HG02884 (cell line): ENCODE results near the gene MNT.

ENCODE experiments used
- ATAC-seq: cut with Tn5 transposase; IDR thresholded peaks from one replicate; pipeline ENCODE4 v1.9.1; 2021; ENCODE audit warnings: mild to moderate bottlenecking, moderate library complexity; ENCODE audit not compliant: unreplicated experiment

MNT gene

DNA sequence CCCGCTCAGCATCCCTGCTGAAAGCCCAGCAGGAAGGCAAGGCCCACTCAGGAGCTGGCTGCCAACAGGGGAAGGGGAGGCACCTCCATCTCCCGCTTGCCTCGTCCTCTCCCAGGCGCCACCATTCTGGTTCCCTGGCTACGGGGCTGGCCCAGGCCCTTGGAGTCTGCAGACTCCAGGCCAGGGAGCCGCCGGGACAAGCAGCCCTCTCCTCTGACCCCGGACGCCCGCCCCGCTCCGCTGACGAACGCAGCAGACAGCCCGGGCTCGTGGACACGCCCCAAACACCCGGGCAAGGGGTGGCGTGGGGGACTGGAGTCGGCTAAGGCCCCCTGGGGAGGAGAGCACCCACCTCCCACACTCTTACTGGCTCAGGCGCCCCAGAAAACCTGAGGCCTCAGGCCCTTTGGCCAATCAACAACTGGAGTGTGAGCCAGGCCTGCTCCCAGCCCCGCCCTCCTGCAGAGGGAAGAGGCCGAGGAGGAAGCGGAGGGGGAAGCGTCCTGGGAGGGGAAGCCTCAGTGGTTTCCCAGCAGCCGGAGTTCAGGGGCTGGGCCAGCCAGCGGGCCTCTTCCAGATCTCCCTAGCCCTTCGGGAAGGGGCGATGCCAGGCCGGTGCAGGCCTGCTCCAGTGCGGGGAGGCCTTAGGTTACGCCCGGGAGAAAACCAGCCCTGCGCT lies 4.2 kb downstream of the MNT start:
- no peak for ATAC-seq

DNA sequence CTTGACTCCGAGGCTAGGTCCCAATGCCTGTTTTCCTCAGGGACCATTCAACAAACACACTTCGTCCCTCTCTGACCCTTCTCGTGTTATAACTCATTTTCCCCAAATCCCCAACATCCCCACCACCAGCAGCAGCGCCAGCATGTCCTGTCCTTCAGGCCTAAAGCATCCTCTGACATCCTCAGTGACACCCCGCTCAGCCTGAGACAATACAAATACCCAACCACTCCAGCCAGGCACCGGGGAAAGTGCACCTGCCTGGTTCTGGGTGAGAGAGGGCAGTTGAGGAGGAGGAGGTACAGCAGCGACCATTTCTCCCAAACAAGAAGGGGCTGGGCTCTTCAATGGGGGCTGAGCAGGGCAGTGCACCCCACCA lies 4.7 kb downstream of the MNT start:
- ATAC-seq = no peak

DNA sequence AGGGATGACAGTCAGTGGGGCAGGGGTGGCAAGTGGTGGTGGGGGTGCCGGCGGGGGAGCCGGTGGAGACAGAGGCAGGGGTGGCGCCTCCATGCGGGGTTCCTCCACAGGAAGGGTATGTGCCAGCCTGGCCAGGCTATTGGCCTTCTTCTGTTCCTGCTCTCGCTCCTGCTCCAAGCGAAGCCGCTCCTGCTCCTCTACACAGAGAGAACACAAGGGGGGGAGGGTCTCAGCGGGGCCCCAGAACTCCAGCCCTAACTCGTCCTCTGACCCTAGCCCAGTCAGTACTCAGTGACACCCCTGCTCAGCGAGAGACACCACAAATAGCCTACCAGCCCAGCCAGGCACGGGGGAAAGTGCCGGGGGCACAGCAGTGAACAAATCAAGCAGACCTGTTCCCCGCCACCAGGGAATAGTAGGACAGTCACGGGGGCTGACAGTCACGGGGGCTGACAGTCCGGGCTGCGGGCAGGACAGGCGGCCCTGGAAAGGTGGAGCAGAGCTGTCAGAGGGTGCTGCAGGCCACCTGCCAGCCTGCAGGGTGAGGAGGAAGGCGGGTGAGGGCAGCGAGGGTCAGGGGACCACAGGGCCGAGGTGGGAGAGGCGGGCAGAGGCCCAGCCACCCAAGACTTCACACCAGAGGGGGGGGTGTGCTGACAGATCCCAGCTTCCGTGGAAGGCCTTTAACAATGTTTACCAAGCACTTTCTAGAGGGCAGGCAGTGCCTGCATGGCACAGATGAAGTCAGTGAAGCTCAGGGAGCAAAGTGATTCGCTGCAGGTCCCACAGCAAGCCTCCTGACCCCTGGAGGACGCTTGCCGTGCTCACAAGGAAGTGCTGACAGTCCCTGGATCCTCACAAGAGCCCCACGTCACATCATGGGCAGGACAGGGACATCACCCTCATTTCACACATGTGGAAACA lies 5.3 kb downstream of the MNT start:
- no peak for ATAC-seq

DNA sequence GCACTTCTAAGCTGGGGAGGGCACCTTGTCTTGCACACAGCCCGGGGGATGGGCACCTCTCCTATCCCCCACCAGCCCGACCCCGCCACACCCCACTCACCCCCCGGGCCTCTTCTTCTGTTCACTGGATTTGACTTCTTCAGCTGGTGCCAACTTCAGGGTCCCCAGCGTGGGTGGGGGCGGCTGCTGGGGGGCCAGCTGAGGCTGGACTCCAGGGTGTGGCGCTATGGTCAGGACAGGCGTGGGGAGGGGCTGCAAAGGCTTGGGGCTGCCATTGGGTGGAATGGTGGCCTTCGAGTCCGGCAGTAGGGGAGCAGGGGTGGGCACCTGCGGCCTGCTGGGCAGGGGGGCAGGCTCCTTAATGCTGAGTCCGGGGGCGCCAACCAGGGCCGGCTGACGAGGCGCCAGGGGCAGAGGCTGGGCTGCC lies 6.1 kb downstream of the MNT start:
- ATAC-seq = no peak

DNA sequence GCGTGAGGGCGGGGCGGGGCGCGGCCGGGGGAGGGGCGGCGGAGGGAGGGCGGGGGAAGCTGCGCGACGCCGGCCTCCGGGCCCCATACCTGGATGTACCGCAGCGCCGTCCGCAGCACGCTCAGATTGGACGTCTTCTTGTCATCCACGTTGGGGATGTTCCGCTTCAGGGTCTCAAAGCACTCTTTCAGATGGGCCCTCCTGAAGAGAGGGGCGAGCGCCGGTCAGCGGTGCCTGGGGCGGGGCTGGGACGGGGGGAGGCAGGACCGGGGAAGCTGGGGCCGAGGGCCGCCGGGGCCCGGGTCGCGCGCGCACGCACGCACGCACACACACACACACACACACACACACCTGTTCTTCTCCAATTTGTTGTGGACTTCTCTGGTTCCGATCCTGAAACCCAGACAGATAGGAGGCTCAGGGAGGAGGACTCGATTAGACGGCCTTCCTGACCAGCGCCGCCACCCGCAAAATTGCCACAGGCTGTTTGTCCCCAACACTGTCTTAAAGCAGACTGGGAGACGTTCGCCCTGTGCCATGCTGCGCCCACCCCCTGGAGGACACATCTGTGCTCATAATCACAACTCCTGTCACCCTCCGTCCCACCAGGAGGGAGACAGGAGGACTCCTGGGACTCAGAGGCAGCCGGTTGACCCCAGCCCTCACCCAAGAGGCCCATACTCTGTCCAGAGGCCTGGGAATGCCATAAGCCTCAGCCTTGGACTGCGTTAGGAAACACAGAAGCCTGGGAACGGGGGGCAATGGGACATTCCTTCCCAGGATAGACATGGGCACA lies 6.7 kb downstream of the MNT start:
- no peak for ATAC-seq

DNA sequence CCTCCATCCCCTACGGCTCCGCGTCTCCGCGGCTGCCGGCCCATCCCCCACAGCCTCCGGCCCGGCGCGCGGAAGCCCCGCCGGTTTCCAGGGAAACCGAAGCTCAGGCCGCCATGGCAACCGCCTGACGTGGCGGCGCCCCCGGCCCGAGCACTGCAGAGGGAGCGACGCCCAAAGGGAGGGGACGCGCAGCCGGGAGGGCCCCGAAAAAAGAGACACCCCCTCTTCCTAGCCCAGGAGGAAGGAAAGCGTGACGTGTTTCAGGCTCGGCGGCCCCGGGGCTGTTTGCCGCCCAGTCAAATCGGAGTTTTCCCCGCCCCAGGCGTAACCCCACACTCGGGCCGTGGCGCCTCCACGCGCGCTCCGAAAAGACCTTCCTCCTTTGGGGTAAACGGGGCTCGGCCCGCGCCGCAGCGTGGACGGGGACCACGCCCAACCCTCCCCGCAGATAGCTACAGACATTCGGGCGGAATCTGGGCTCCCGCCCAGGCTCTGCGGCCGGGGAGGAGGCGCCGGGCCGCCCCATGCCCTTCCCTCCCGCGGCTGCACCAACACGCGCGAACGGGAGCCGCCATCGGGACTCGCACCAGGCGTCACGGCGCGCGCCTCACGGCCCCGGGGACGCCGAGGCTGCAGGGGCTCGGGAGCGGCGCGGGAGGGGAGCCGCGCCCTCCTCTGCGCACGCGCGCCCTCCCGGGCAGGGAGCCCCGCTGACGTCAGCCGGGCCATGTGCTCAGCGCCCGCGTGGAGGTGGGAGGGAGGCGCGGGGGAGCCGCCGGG lies 7.5 kb downstream of the MNT start:
- peak; percentile 28 for ATAC-seq

DNA sequence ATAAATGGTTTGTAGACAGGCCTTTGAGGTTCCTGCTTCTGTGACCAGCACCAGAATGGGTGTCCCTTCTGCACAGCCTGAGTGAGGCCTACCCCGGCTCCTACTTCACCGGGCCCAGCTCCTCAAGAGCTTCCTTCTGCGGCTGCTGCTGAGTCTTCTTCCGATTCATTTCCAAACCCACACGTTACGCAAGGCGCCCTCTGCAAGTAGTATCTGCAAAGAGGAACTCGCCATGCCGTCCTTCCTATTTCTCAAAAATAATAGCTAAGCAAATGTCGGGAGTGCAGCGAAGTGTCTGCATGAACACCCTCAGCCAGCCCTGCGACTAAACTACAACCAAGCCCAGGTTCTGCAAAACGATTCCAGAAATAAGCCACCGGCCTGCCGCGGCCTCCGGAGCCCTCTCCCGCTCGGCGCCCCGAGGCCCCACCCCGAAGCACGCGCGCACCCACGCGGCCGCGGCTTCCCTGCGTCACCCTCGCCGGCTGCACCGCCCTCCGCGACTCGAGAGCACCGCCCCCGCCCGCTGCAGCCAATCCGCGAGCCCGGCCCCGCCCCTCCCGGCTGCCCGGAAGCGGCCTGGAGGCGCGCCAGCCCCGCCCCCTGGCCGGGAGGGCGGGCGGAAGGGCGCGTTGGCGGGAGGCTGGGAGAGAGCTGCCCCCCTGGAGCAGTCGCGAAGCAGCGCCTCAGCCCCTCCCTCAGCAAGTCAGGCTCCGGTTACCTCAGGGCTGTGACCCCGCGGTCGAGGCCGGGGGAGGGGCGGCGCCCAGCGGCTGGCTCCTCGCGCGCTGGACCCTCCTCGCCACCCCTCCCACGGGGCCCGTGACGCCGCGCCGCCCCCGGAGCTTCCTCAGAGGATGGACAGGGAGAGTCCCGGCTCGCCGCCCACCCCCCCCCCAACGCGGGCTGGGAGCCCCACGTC lies 8.3 kb downstream of the MNT start:
- ATAC-seq = peak; percentile 45

DNA sequence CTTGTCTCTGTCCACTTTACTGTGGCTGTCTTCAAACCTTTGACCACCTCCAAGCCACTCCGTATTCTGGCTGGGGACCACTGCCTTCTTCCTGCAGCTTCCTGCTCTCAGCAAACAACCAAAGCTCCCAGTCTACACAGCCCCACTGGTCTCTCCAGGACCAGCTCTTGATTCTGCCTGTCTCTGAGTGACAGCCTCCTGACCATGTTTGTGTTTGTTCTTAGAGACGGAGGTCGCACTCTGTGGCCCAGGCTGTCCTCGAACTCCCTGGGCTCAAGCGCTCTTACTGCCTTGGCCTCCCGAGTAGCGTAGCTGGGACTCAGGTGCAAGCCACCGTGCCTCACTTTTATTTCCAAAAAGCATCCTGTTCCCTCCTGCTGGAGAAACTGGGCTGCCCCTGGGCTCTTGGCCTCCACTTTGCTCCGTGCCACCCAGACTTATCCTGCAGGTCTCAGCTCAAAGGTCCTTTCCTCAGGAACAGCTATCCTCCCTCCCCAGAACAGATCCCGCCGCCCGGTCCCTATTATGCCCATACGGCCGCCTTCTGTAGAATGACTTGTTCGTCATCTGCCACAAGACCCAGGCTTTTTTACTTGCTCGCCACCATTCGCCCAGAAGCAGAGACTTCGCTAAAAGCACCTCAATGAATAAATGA lies 9.1 kb downstream of the MNT start:
- no peak for ATAC-seq

DNA sequence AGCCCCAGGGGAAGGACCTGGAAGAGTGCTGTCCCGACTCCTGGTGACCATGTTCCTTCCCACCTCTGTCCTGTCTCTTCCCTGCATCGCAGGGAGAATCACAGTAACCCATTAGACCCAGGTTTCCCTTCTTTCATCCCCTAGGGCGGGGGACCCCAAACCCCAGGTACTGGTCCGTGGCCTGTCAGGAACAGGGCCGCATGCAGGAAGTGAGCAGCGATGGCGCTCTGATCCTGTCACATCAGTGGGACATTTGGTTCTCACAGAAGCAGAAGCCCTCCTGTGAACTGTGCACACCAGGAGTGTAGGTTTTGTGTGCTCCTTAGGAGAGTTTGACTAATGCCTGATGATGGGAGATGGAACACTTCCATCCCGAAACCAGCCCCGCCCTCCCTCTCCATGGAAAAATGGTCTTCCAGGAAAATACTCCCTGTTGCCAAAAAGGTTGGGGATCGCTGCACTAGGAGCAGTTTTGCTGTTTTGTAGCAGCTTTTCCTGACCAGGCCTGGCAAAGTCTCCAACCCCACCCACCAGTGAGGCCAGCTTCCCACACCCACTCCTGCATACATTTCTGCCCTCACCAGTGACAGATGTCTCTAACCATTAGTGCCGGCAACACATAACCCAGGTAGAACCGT lies 10.5 kb downstream of the MNT start:
- ATAC-seq = no peak

DNA sequence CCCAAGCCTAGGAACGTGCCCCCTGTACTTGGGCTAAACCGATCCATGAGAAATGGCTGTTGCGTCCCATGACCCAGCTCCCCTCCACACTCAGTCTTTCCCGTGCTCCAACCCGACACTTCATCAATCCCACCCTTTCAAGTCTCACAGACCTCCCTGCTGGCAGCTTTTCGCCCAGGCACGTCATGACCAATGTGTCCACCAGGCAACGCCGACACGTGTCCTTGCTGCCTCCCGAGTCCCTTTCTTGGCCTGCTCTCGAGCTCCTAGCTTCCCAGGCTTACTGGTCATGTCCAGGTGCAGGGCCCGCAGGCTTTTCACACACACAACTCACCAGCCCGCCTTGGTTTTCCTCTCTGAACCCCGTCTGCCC lies 12.2 kb downstream of the MNT start:
- ATAC-seq = no peak

DNA sequence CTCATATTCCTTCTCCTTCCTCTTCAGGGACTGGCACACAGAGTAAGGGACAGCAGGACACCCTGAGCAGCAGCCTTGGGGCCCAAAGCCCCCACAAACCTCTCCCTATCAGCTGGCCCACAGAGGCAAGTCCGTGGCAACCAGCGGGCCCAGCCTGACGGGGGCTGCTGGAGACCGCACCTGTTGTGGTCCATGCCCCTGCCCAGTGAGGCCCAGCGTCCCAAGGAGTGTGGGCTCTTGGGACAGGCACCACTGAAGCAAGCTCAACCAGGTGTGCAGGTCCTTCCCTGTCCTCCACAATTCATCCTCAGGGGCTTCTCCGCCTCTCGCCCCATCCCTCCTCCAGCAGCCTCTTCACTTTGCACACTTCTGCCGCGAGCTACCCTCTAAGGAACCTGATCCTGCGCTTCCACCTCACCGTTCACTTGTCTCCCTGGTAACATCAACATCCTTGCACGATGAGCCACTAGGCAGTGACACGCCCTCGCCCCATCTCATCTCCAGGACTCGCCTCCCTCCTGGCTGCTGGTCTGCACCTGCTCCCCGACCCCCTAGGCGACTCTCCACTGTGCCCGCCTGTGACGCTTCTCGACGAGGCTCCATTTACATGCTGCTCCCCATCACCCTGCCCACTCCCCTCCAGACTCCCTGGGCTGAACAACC lies 12.7 kb downstream of the MNT start:
- ATAC-seq = no peak

DNA sequence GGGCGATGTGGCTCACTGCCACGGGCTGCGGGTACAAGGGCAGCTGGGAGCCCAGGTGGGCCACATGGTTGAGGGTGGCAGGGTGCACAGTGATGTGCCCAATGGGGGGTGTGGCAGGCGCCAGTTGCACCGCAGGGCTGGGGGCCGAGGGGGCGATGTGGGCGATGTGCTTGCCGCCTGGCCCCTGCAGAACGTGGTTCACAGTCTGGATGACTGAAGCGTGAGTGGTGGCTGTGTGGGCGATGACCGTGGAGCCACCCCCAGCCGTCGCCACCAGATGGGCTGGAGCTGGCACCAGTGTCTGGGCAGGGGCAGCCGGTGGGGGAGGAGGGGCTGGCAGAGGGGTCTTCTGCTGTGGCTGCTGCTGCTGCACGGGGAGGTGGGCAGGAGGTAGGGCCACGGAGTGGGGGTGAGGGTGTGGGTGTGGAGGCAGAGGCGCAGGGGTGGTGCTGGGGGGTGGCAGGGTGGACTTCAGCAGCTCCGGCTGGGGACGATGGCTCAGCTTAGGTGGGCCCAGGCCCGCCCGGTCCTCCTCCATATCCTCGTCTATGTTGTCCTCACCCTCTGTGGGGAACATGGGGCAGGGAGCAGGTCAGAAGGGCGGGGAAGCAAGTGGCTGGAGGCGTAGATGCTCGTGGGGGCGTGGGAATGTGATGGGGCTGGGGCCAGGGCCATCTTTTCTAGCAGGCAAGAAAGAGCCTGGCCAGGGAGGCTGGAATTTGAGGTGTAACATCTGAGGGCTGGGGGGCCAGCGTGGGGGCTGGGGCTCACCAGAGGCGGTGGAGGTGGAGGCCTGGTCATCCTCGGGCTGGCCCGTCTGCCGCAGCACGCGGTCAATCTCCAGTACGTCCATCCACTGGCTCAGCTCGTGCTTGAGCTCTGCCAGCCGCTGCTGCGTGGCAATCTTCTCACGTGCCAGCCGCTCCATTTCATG lies 13.5 kb downstream of the MNT start:
- ATAC-seq = no peak

DNA sequence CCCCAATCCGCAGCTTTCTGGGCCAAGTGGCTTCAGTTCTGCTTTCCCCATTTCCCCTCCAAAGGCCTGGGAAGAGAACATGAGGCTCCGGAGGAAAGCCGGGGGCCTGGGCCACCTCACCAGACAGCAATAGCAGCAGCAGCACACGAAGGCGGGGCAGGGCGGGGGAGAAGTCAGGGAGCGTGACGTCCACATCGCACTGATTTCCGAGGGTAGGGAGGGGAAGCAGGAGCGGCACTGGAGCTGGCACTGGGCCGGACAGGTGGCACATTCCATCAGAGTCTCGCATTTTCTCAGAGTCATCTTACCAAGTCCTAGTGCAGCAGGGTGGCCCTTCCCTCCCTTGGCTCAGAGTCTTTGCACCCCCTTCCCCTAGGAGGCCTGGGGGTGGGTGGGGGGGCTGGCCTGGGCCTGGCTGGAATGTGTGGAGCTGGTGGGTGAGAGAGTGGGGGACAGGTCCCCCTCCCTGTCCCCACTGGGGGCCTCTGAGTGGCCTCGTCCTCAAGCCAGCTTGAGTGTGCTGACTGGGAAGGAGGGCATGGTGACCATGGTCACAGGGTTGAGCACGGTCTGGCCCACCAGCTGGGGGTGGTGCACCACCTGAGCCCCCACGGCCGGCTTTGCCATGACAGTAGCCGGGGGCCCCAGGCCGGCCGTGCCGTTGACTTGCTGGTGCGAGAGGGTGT lies 14.3 kb downstream of the MNT start:
- ATAC-seq = no peak

DNA sequence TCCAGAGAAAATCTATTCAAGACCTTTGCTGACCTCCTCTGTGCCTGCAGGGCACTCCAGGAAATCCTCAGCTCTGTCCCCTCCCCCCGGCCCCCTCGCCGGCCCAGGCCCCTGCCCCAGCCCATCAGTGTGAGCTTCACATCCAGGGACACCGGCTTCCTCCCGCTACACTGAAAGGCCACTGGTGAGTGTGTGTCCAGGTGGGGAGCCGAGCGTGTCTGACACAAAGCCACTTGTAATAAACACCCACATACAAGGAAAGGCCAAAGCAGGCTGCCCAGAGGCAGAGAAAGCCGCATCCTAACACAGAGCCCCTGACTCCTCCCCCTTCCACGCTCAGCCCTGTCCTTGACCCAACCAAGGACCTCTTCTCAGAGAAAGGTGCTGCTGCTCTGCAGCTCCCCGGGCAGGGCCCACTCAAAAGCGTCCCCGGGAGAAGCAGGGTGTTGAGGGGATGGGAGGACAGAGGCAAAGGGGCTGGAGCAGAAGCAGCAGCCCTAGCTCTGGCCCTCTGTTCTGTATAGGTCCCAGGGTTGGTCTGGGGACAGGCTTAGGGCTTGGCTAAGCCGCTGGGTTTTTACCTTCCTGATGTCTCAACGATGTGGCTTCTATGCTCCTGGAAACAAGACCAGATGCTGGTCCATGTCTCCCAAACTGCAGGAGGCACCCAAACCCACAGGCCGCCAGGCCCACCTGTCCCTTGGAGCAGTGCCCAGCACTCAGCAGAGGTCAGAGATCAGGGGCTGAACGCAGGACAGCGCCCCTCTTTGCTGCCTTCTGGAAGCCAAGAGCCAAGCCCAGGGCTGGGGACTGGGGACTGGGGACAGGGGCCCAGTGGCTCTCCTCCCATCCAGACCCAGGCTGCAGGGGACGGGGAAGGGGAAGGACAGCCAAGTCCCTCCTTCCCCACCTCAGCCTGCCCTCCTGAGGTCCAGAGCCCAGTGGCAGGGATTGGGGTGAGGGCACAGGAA lies 15.3 kb downstream of the MNT start:
- ATAC-seq = no peak

DNA sequence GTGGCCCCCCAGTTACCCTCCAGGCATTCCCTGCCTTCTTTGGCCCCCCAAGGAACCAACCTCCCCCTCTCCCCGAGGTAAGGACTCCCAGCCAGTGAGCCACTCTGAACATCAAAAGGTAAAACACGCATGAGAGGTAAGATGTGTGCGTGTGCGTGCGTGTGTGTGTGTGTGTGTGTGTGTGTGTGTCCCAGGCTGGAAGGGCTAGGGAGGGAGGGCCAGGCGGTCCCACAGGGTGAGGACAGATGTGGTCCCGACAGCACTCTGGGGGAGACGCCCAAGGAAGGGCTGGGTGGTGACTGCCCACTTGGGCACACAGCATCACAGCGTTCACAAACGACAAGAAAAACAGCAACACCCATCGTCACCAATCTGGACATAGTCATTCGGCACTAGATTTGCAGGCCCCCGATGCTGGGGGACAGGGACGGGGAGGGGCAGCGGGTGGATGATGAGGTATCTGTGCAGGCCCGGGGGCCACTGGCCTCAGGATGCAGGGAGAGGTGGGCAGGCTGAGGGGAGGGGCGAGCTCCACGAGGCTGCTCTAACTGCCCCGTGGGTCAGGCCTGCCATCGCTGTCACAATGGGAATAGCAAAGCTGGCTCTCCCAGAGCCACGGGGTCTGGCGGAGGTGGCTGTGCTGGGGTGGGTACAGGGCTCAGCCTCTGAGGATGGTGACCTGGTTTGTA lies 16.3 kb downstream of the MNT start:
- no peak for ATAC-seq
